HCT116 (cell line): ENCODE data around the gene PABPC4L.

Experiments
- FOSL1 ChIP-seq: IDR thresholded peaks from 2 replicates; pipeline ENCODE4 v1.6.1; 2012; ENCODE audit warnings: low read depth
- POLR2AphosphoS5 ChIP-seq: IDR thresholded peaks from 2 replicates; pipeline ENCODE4 v1.6.1; 2011; ENCODE audit warnings: mild to moderate bottlenecking, low read depth, low read length, moderate library complexity
- ZFX ChIP-seq: fragments of 450-650 bp; IDR thresholded peaks from 2 replicates; pipeline ENCODE4 v1.6.1; 2017
- TF ChIP-seq, protein P1 (sequence below), 3 experiments: fragments of 200-600 bp in 1 of 3; sonication (generic) in 1 of 3; IDR thresholded peaks in 2 of 3; conservative IDR thresholded peaks in 1 of 3; 2 replicates each; pipeline ENCODE4 v1.5.1; 2012 to 2017; ENCODE audit warnings: low read depth in 2 of 3, low read length in 2 of 3, antibody characterized with exemption in 1 of 3, borderline replicate concordance in 1 of 3, control low read depth in 1 of 3, mild to moderate bottlenecking in 1 of 3, mixed read lengths in 1 of 3, mixed run types in 1 of 3, moderate library complexity in 1 of 3; ENCODE audit not compliant: insufficient read depth in 1 of 3

DNA sequence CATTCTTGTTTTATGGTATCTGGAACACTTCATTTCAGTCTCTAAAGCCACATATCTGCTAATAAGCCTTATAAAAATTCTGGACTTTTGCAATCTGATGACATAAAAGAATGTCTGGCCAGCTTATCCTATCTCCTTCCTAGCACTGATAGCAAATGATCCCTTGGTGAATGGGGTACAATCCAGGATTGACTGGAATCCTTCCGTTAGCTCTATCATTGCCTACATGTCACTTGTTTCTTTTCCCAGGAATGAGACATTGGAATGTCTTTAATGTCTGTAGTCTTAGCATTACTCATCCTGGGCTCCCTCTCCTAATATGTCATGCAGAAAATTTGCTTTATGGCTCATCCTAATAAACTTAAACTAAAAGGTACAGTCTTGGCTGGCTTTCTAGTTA is 14.8 kb upstream of the PABPC4L start:
- TF ChIP-seq FOSL1 (no peak), ZFX (no peak), POLR2AphosphoS5 (no peak)
- TF ChIP-seq, protein P1, sequence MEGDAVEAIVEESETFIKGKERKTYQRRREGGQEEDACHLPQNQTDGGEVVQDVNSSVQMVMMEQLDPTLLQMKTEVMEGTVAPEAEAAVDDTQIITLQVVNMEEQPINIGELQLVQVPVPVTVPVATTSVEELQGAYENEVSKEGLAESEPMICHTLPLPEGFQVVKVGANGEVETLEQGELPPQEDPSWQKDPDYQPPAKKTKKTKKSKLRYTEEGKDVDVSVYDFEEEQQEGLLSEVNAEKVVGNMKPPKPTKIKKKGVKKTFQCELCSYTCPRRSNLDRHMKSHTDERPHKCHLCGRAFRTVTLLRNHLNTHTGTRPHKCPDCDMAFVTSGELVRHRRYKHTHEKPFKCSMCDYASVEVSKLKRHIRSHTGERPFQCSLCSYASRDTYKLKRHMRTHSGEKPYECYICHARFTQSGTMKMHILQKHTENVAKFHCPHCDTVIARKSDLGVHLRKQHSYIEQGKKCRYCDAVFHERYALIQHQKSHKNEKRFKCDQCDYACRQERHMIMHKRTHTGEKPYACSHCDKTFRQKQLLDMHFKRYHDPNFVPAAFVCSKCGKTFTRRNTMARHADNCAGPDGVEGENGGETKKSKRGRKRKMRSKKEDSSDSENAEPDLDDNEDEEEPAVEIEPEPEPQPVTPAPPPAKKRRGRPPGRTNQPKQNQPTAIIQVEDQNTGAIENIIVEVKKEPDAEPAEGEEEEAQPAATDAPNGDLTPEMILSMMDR (IDR thresholded peaks at IDR 0.05 in 2 of 3, conservative IDR thresholded peaks at IDR 0.05 in 1 of 3; ENCODE audit: borderline replicate concordance in 1 of 3, insufficient read depth in 1 of 3, low read depth in 2 of 3, low read length in 2 of 3): no peak
